K562 (cell line): Measurements from ENCODE around the gene CDH7. TPM values are rescaled to one million over a fixed set of nuclear protein-coding genes. Genes with fewer than 3 reads are reported as not detected.

ENCODE experiments used
- FOXO4 ChIP-seq: fragments of 450-650 bp; formaldehyde crosslinking; IDR thresholded peaks from 2 replicates; pipeline ENCODE4 v1.4.0; 2020; ENCODE audit warnings: mild to moderate bottlenecking, moderate library complexity
- GTF2E2 ChIP-seq: fragments of 200-800 bp; sonication (Bioruptor generic); IDR thresholded peaks from 2 replicates; pipeline ENCODE4 v1.6.1; 2016; ENCODE audit warnings: missing genetic modification characterization, missing compliant biosample characterization
- HNRNPH1 ChIP-seq: fragments of 200-400 bp; formaldehyde crosslinking; optimal IDR thresholded peaks from 2 replicates; pipeline ENCODE3; 2017; ENCODE audit warnings: low read depth, mild to moderate bottlenecking, low read length, moderate library complexity
- HNRNPL ChIP-seq: fragments of 200-400 bp; formaldehyde crosslinking; IDR thresholded peaks from 2 replicates; pipeline ENCODE4 v1.6.1; 2017; ENCODE audit warnings: low read depth, mild to moderate bottlenecking, low read length
- RREB1 ChIP-seq: fragments of 250-450 bp; sonication (Bioruptor Pico); IDR thresholded peaks from 2 replicates; pipeline ENCODE4 v1.4.0; 2020
- ZNF76 ChIP-seq: fragments of 250-450 bp; sonication (Bioruptor Pico); IDR thresholded peaks from 2 replicates; pipeline ENCODE4 v1.4.0; 2020; ENCODE audit warnings: mild to moderate bottlenecking, moderate library complexity, borderline replicate concordance
- ZNF778 ChIP-seq: fragments of 450-650 bp; formaldehyde crosslinking; IDR thresholded peaks from 2 replicates; pipeline ENCODE4 v1.4.0; 2020; ENCODE audit warnings: mild to moderate bottlenecking, moderate library complexity
- polyA plus RNA-seq, 8 experiments: library from polyadenylated mRNA; depleted of rRNA in 4 of 8; stranded (reverse) in 5 of 8; unstranded in 3 of 8; fragments of >200 nt; fragmentation: Nextera tagmentation in 2 of 8; fragmentation: Illumina TruSeq in 1 of 8; extraction: Ambion mirVana in 2 of 8; extraction: Trizol in 1 of 8; gene quantifications; 2 replicates each; pipeline versions ENCODE4 v1.2.1 to v1.2.3, GENCODE V29; 2011 to 2014; ENCODE audit warnings: inconsistent platforms in 1 of 8, missing spikeins in 1 of 8
- total RNA-seq, 7 experiments: library from RNA; depleted of rRNA in 6 of 7; stranded (reverse); fragments of >200 nt in 6 of 7; fragmentation: Illumina TruSeq in 2 of 7; extraction: Trizol in 2 of 7; gene quantifications; 2 replicates each; pipeline versions ENCODE4 v1.2.1 to v1.2.3, GENCODE V29; 2011 to 2021; ENCODE audit warnings: low replicate concordance in 1 of 7

CDH7 gene
- total and polyA plus RNA-seq, 9 of the 15 experiments (the other 6 are each of a cell fraction or from before 2014, with no cell fraction given), result 0.01 to 0.07 (median 0.05) TPM; not detected in 6

GRCh38 chr18:65937180-65937579 lies 186.4 kb downstream of the CDH7 start (continued):
- TF ChIP-seq HNRNPH1 (no peak), ZNF778 (CRISPR knock-in tag) (no peak), RREB1 (CRISPR knock-in tag) (no peak), ZNF76 (no peak), HNRNPL (no peak), GTF2E2 (tag) (no peak), FOXO4 (CRISPR knock-in tag) (no peak)
- TF ChIP-seq, all 486 proteins: peak for 0
